GM21825 (cell line): Measurements from ENCODE around the gene TSG101.

Experiments used
- ATAC-seq: cut with Tn5 transposase; IDR thresholded peaks from one replicate; pipeline ENCODE4 v1.9.1; 2021; ENCODE audit warnings: mild to moderate bottlenecking, moderate library complexity; ENCODE audit not compliant: unreplicated experiment

TSG101 gene

DNA sequence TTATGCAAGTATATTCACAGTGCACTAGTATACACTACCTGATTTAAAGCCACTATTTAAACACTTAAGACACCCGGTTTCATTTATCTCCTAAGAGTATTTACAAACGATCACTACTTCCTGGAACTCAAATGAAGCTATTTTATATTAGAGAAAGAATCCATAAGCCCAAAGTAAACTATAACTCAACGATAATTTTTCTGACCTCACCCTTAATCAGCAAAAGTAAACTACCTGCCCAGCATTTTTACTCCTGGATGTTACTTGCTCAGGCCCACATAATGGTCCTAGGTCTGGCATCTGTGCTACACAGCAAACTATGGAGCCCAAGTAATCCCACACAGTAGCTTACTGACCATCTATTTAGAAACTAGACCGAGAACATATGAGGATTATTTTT lies 33.4 kb downstream of the TSG101 start:
- no peak for ATAC-seq

DNA sequence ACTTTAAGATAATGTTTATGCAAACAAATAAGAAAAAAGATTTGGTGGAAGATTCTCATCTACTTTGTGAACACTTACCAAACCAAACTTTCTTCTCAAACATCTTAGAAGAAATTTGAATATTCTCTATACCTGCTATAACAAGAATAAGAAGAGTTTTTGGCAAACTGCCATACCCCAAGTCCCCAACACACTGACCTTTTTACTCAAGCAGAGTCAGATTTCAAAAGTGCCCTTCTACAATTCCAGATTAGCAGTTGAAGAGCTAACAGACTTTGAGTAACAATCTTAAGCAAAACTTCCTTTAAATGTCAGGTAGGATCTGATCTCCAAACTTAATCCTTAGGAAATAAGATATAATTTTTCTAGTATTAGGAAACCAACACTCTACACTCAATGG lies 33.9 kb downstream of the TSG101 start:
- ATAC-seq = no peak

DNA sequence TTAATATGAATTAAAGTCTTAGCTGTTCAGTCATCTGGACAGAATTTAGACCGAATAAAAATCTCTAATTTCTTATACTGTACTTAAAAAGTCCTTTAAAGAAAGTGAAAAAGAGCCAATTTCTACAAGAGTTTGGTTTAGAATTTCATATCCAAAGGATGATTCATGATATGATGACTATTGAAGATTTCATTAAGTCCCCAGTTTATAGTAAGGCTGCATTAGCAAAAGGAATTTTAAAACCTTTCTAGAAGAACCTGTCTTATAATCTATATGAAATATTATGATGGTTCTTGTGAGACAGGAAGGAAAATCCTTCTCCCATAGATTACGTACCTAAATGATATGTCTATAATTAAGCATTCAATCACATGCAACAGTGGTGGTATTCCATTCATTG lies 34.8 kb downstream of the TSG101 start:
- ATAC-seq = no peak

DNA sequence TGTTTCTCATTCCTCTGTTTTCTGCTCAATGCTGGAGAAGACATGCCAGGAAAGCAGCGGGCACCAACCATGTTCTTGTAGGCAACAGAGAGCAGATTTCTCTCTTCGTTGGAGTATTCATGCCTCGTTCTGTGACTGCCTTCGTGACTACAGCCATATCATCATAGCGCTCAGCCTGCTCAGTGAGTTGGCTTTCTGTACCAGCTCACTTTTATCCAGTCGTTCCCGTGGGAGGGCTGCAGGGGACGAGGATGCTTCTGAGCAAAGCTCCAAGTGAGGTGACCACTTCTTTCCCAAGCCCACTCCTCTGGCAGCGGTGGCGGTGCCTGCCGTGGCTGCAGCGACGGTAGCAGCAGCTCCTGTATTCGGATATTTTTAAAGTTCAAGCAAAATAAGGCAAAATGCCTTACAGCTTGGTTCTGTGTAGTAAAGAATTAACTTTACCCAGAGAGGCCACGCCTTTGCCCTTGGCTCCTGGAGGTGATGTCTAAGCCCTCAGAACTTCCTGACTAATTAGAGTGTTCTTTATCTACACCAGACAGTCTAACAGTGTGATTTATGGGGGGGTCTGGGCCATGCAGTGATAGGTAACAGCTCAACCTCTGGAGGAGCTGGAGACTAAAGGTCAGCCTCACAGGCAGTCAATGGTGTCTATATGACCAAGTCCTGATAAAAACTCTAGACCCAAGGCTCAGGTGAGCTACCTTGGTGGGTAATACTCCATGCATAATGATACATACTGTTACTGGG lies 35.8 kb downstream of the TSG101 start:
- no peak for ATAC-seq

- no peak for ATAC-seq
Measured at GRCh38 chr11:18490319-18490718, 36.4 kb downstream of the TSG101 start.

DNA sequence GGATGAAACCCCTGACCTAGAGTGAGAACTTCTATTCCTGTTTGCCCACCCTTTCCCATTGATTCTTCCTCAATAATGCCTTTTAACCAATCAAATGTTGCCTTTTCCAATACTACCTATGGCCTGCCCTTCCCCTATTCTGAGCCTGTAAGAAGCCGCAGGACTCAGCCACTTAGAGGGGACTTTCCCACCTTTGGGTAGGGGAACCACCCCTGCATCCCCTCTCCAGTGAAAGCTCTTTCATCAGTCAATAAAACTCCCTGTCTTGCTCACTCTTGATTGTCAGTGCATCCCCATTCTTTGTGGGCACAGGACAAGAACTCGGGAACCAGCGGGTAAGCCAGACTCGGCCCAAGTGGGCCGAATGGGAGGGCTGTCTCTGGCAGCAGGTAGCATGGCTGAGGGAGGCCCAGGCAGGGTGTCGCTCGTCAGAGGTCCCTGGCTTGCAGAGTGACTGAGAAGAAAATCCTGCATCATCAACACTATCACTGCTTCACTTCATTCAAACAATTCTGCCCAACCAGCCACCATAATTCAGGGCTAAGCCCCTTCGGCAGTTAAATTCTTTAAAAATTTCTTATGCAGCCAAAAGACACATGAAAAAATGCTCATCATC lies 40.7 kb downstream of the TSG101 start:
- no peak for ATAC-seq

DNA sequence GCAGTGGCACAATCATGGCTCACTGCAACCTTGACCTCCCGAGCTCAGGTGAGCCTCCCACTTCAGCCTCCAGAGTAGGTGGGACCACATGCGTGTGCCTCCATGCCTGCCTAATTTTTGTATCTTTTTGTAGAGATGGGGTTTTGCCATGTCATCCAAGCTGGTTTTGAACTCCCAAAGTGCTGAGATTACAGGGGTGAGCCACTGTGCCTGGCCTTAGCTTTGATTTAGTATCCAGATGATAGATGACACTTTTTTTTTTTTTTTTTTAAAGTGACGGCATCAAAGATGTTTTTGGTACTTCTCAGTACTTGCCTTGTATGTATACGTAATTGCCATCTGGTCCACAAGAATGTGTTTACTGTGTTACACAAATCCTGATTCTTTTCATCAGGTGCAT lies 47.7 kb downstream of the TSG101 start:
- ATAC-seq = no peak

DNA sequence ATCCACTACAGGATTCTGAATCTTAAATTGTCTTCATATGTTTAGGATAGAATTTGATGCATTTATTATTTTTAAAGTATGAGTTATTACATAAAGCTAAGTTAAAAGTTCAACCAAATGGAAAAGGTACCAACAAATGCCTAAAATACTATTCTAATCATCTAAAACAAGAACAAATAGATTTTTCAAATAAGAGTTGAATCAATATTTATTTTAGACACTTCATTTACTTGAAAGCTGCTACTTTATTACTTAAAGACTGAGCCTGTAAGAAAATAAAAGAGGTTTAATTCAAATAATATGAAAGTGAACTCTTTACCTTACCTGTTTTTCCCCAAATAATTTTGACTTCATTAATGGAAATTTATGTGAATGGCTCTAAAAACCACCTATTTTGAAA lies 54.2 kb downstream of the TSG101 start:
- no peak for ATAC-seq

DNA sequence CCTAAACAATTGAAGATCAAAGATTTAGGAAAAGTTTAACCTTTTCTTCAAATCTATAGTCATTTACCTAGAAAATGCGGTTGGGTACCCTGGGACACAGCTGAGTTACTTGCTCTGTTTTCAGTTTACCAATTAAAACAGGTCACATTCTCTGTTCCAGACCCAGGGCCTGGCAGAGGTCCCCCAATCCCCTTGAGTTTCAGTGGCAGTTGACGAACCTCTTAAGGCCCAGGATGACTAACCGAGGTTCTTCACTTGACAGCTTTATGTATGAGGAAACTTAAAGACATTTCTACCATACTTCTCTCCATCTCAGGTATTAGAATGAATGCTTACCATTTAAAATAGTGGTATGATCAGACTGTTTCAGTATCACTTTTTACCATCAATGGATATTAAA lies 54.7 kb downstream of the TSG101 start:
- no peak for ATAC-seq

GRCh38 chr11:18468961-18469360 lies 57.8 kb downstream of the TSG101 start:
- no peak for ATAC-seq

- no peak for ATAC-seq
Measured at GRCh38 chr11:18468059-18468458, 58.7 kb downstream of the TSG101 start.

GRCh38 chr11:18466402-18466801 lies 60.3 kb downstream of the TSG101 start:
- no peak for ATAC-seq

- no peak for ATAC-seq
Measured at GRCh38 chr11:18463439-18463838, 63.3 kb downstream of the TSG101 start.

- ATAC-seq = no peak
Measured at GRCh38 chr11:18461909-18462308, 64.8 kb downstream of the TSG101 start.

GRCh38 chr11:18459634-18460033 lies 67.1 kb downstream of the TSG101 start:
- ATAC-seq = no peak

- ATAC-seq = no peak
Measured at GRCh38 chr11:18457450-18457849, 69.3 kb downstream of the TSG101 start.

DNA sequence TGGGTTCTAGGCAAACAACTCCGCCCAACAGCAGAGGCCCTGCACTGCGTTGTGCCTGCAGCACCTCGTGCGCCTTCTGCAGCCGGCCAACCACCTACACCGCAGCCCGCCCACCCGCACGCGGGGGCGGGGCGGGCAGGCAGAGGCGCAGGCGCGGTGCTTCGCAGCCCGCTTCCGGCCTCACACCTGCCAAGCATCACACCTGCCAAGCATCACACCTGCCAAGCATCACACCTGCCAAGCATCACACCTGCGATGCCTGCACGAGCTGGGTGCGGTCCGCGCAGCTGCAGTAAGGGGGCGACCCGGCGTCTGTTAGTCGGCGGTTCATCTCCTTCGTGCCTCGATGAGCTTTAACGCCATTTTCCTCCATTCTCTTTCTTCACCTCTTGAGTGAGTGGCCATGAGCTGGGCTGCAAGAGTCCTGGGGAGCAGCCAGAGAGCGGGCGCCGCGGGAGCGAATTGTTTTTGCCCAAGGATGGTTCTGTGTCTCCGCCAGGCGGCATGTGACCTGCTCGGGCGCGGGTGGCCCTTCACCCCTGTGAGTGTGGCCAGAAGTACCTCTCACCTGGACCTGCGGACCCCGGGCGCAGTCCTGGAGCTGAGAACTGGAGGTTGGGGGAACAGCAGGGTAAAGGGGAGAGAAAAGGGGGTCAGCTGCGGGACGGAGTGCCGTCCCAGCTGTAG lies 70.9 kb downstream of the TSG101 start, which contains the start of gene LDHAL6A:
Gene LDHAL6A (plus strand): TSS at position 171 of the 687 bp plus-strand sequence. CDS start 825 bp downstream, outside the sequence.
- no peak for ATAC-seq

- no peak for ATAC-seq
Measured at GRCh38 chr11:18452927-18453326, 73.8 kb downstream of the TSG101 start.

GRCh38 chr11:18449251-18449650 lies 77.5 kb downstream of the TSG101 start:
- no peak for ATAC-seq

GRCh38 chr11:18438691-18439090 lies 88.1 kb downstream of the TSG101 start:
- ATAC-seq = no peak
